B cell (primary cell): ENCODE data around the gene NCBP3. TPM values are rescaled to one million over a fixed set of nuclear protein-coding genes. Genes with fewer than 3 reads are reported as not detected.

Experiments
- ATAC-seq: fragments of 200-7000 bp; cut with Tn5 transposase; one replicate; pipeline ENCODE4 v1.10.0; 2021; ENCODE audit warnings: low read depth, mild to moderate bottlenecking, moderate number of reproducible peaks, moderate library complexity
- CTCF ChIA-PET: fragments of 350-600 bp; sonication (Branson Sonifier 250); formaldehyde crosslinking; loops from one replicate; lab custom pipeline; 2021; ENCODE audit warnings: antibody characterized with exemption, inconsistent platforms; lab: Charles Lee
- POLR2A ChIA-PET: fragments of 350-600 bp; sonication (Branson Sonifier 250); formaldehyde crosslinking; loops from one replicate; lab custom pipeline; 2021; ENCODE audit warnings: antibody characterized with exemption; lab: Charles Lee
- DNase-seq: peaks from one replicate; pipeline ENCODE4 v3.0.0; 2013
- H2AFZ ChIP-seq: 2 replicates; pipeline ENCODE4 v1.6.1; 2012; ENCODE audit warnings: mild to moderate bottlenecking, low read depth, low read length; ENCODE audit not compliant: insufficient read depth, poor library complexity, severe bottlenecking
- H3K27ac ChIP-seq, 2 donors: 1 replicate in 1 of 2; 2 replicates in 1 of 2; pipeline ENCODE4 v1.5.1; 2012 to 2013; ENCODE audit warnings: low read length in 2 of 2, mild to moderate bottlenecking in 2 of 2, moderate library complexity in 1 of 2
- H3K27me3 ChIP-seq, 4 experiments: fragments of 200-600 bp in 1 of 4; sonication (generic) in 1 of 4; replicated peaks in 1 of 4; 1 replicate in 2 of 4; 2 replicates in 2 of 4; pipeline versions ENCODE4 v1.6.1 to v1.7.0; 2013 to 2016; ENCODE audit warnings: low read length in 3 of 4, mild to moderate bottlenecking in 2 of 4, mixed read lengths in 1 of 4, moderate library complexity in 1 of 4; ENCODE audit not compliant: insufficient read depth in 4 of 4, control insufficient read depth in 3 of 4; ENCODE audit errors: control extremely low read depth in 1 of 4
- H3K36me3 ChIP-seq, 2 experiments: replicated peaks in 1 of 2; 1 replicate in 1 of 2; 2 replicates in 1 of 2; pipeline versions ENCODE4 v1.6.1 to v1.7.1; 2013; ENCODE audit warnings: low read length in 1 of 2; ENCODE audit not compliant: insufficient read depth in 2 of 2, control insufficient read depth in 1 of 2; ENCODE audit errors: control extremely low read depth in 1 of 2, extremely low read depth in 1 of 2
- H3K4me1 ChIP-seq, 2 donors: fragments of 200-600 bp in 1 of 2; sonication (generic) in 1 of 2; 1 replicate in 1 of 2; 2 replicates in 1 of 2; pipeline versions ENCODE4 v1.5.1 to v1.6.1; 2013 to 2017; ENCODE audit warnings: low read length in 2 of 2; ENCODE audit not compliant: control insufficient read depth in 2 of 2, insufficient read depth in 2 of 2
- H3K4me2 ChIP-seq: replicated peaks from 2 replicates; pipeline ENCODE3; 2012; ENCODE audit warnings: mild to moderate bottlenecking, low read depth, low read length; ENCODE audit not compliant: poor library complexity, severe bottlenecking
- H3K4me3 ChIP-seq, 5 experiments: fragments of 200-600 bp in 1 of 5; sonication (generic) in 1 of 5; 1 replicate in 3 of 5; 2 replicates in 2 of 5; pipeline versions ENCODE4 v1.5.1 to v1.7.0; 2011 to 2016; ENCODE audit warnings: low read length in 4 of 5, mild to moderate bottlenecking in 4 of 5, low read depth in 2 of 5, control low read depth in 1 of 5, moderate library complexity in 1 of 5; ENCODE audit not compliant: insufficient read depth in 1 of 5; ENCODE audit errors: control extremely low read depth in 1 of 5, extremely low read depth in 1 of 5
- H3K79me2 ChIP-seq: fragments of 200-600 bp; sonication (generic); one replicate; pipeline ENCODE4 v1.6.0; 2016; ENCODE audit warnings: low read length; ENCODE audit not compliant: control insufficient read depth, insufficient read depth
- H3K9ac ChIP-seq: fragments of 200-600 bp; sonication (generic); 2 replicates; pipeline ENCODE4 v1.6.1; 2017; ENCODE audit warnings: mild to moderate bottlenecking, low read length, moderate library complexity
- H3K9me3 ChIP-seq, 3 donors: one replicate each; pipeline versions ENCODE4 v1.6.1 to v1.7.1; 2013; ENCODE audit warnings: low read length in 2 of 3; ENCODE audit not compliant: control insufficient read depth in 2 of 3, insufficient read depth in 1 of 3; ENCODE audit errors: control extremely low read depth in 1 of 3
- H4K20me1 ChIP-seq: 2 replicates; pipeline ENCODE4 v1.6.0; 2012; ENCODE audit warnings: mild to moderate bottlenecking, low read length; ENCODE audit not compliant: insufficient read depth, control insufficient read depth, poor library complexity, severe bottlenecking
- H3K27ac Mint-ChIP-seq: one replicate; pipeline ENCODE4 v1.8.0; 2021; ENCODE audit warnings: mixed read lengths
- H3K27me3 Mint-ChIP-seq: one replicate; pipeline ENCODE4 v1.8.0; 2021; ENCODE audit warnings: mixed read lengths
- H3K4me1 Mint-ChIP-seq: one replicate; pipeline ENCODE4 v1.8.0; 2021; ENCODE audit warnings: mixed read lengths
- H3K4me3 Mint-ChIP-seq: one replicate; pipeline ENCODE4 v1.8.0; 2021; ENCODE audit warnings: mixed read lengths
- H3K9me3 Mint-ChIP-seq: one replicate; pipeline ENCODE4 v1.8.0; 2022; ENCODE audit warnings: mixed read lengths; ENCODE audit not compliant: insufficient read depth
- CTCF ChIP-seq: fragments of 200-600 bp; IDR thresholded peaks from one replicate; pipeline ENCODE4 v1.8.0; 2022; ENCODE audit warnings: antibody characterized with exemption, mild to moderate bottlenecking
- EZH2 ChIP-seq: IDR thresholded peaks from 2 replicates; pipeline ENCODE4 v1.6.1; 2012; ENCODE audit warnings: borderline replicate concordance, low read depth, mild to moderate bottlenecking, moderate library complexity, low read length; ENCODE audit not compliant: insufficient read depth, poor library complexity, severe bottlenecking
- WGBS: methylation state at CpG from one replicate; pipeline ENCODE4 v1.1.5; 2013; ENCODE audit warnings: missing lambda C conversion rate; ENCODE audit not compliant: insufficient coverage; 5-methylcytosine and 5-hydroxymethylcytosine counted together
- intact Hi-C: fragments of 100-400 bp; cut with micrococcal nuclease; formaldehyde crosslinking; loops from one replicate; pipeline ENCODE4 v1.10.0; 2022
- polyA plus RNA-seq: library from polyadenylated mRNA; depleted of rRNA; stranded (reverse); fragments of >200 nt; gene quantifications from 2 replicates; pipeline ENCODE4 v1.2.3, GENCODE V29; 2012
- total RNA-seq, 2 donors: library from RNA; stranded (reverse); fragments of 120-200 nt in 1 of 2; gene quantifications; 1 replicate in 1 of 2; 2 replicates in 1 of 2; pipeline versions ENCODE4 v1.2.3 to v1.2.4, GENCODE V29; 2013 to 2022

NCBP3 gene
- total and polyA plus RNA-seq, 2 donors (not counting 1 experiment from before 2014, with no cell fraction given) = 11.1 to 71.7 TPM

- no peak overlapping the region for H2AFZ ChIP-seq
- H3K4me2 ChIP-seq = no peak overlapping the region
- no peaks in the 10 kb centered on the region for H3K27me3 Mint-ChIP-seq
- POLR2A ChIA-PET = interaction anchor here (0.5 to 0.6 kb wide), 2 partner anchors 33 to 36 kb away, joined by 5 to 8 read pairs; no protein-coding TSS in a partner anchor
- no peak for ATAC-seq
- 100% methylated on average over 2 of the region's 3 CpGs for WGBS
- H3K36me3 ChIP-seq = no peaks in the 10 kb centered on the region
- no peak overlapping the region for H3K4me3 Mint-ChIP-seq
- no peaks in the 10 kb centered on the region for H3K9me3 Mint-ChIP-seq
- H3K79me2 ChIP-seq = no peaks in the 10 kb centered on the region
- H3K27ac ChIP-seq = no peak overlapping the region
- TF ChIP-seq CTCF = no peak
- TF ChIP-seq EZH2 = no peak
- H3K4me1 Mint-ChIP-seq = peaks cover 18% of the 10 kb centered on the region
- H3K27ac Mint-ChIP-seq = no peak overlapping the region
- H3K4me1 ChIP-seq = peaks cover 9 to 11% of the 10 kb centered on the region in 2 donors
- intact Hi-C loops = no loop called here
- DNase-seq = no peak
- no peaks in the 10 kb centered on the region for H4K20me1 ChIP-seq
- H3K9ac ChIP-seq = no peak overlapping the region
- no peaks in the 10 kb centered on the region for H3K27me3 ChIP-seq
- H3K4me3 ChIP-seq = no peak overlapping the region
- H3K9me3 ChIP-seq = no peaks in the 10 kb centered on the region
- CTCF ChIA-PET = no interaction called here
Observed at GRCh38 chr17:3773966-3774365, 72.1 kb downstream of the NCBP3 start.

- DNase-seq = no peak
- no peak overlapping the region for H3K9ac ChIP-seq
- H3K9me3 Mint-ChIP-seq = no peaks in the 10 kb centered on the region
- ChIA-PET CTCF (no interaction called here), POLR2A (interaction anchor here (0.5 to 0.6 kb wide), 2 partner anchors 32 to 35 kb away, joined by 5 to 8 read pairs; no protein-coding TSS in a partner anchor)
- H3K27ac ChIP-seq = no peak overlapping the region
- H3K4me1 ChIP-seq = peaks cover 9 to 11% of the 10 kb centered on the region in 2 donors
- no peak overlapping the region for H3K4me3 Mint-ChIP-seq
- H3K27me3 Mint-ChIP-seq = no peaks in the 10 kb centered on the region
- no CpG with 5 or more reads among the region's 5 CpGs for WGBS
- no peaks in the 10 kb centered on the region for H3K9me3 ChIP-seq
- H3K4me2 ChIP-seq = no peak overlapping the region
- peaks cover 18% of the 10 kb centered on the region for H3K4me1 Mint-ChIP-seq
- ATAC-seq = no peak
- H2AFZ ChIP-seq = no peak overlapping the region
- no peaks in the 10 kb centered on the region for H3K27me3 ChIP-seq
- H3K79me2 ChIP-seq = no peaks in the 10 kb centered on the region
- H3K36me3 ChIP-seq = no peaks in the 10 kb centered on the region
- no peak overlapping the region for H3K27ac Mint-ChIP-seq
- H4K20me1 ChIP-seq = no peaks in the 10 kb centered on the region
- TF ChIP-seq EZH2 (no peak), CTCF (no peak)
- no peak overlapping the region for H3K4me3 ChIP-seq
- intact Hi-C loops = no loop called here
Observed at GRCh38 chr17:3773511-3773910, 72.5 kb downstream of the NCBP3 start.
